ENCODE results near the gene IL27RA. TPM values are rescaled to one million over a fixed set of nuclear protein-coding genes. Genes with fewer than 3 reads are reported as not detected.

Gene IL27RA
- total RNA-seq, 5 donors from 2014 or later (not counting 1 experiment from before 2014, with no cell fraction given), result 44.2 to 82.4 (median 66.5) TPM

GRCh38 chr19:13996928-13997630 lies 34.5 kb upstream of the IL27RA start:
- Mint-ChIP-seq H3K27ac (no peak overlapping the region), H3K9me3 (peaks cover 0 to 4% (median 0%) of the 10 kb centered on the region in 3 donors), H3K27me3 (no peaks in the 10 kb centered on the region), H3K4me1 (peaks cover 31 to 44% (median 32%) of the 10 kb centered on the region in 3 donors), H3K36me3 (peaks cover 12% of the 10 kb centered on the region), H3K4me3 (no peak overlapping the region)
- ChIA-PET POLR2A (interaction anchor here in 1 of 2 donors (0.7 kb wide), 1 partner anchor 654 kb away, joined by 6 read pairs; no protein-coding TSS in a partner anchor), CTCF (no interaction called here)
- DNase-seq, result no peak
- no peak overlapping the region for H3K4me3 ChIP-seq (ENCODE audit: control insufficient read depth in 1 of 2, extremely low read depth in 1 of 2, low read length in 1 of 2)
- no peak overlapping the region for H3K27ac ChIP-seq (ENCODE audit: low read length)
- WGBS (ENCODE audit: insufficient coverage), result 97% methylated on average over 20 of the region's 22 CpGs
- peaks cover 19 to 40% of the 10 kb centered on the region in 2 experiments for H3K4me1 ChIP-seq (ENCODE audit: control insufficient read depth in 1 of 2, extremely low read depth in 1 of 2, insufficient read depth in 2 of 2, low read length in 2 of 2)
- H3K9me3 ChIP-seq, result no peaks in the 10 kb centered on the region
- H3K36me3 ChIP-seq (ENCODE audit: control insufficient read depth in 2 of 2, extremely low read depth in 1 of 2, insufficient read depth in 1 of 2, low read length in 1 of 2), result peaks cover 9 to 39% of the 10 kb centered on the region in 2 donors
- no peaks in the 10 kb centered on the region for H3K27me3 ChIP-seq (replicated peaks in 1 of 2; ENCODE audit: control insufficient read depth in 2 of 2, extremely low read depth in 1 of 2, insufficient read depth in 2 of 2, low read length in 1 of 2)
- no peak for ATAC-seq (replicated peaks in 1 of 4)

GRCh38 chr19:13997631-13997962 lies 34.0 kb upstream of the IL27RA start:
- DNase-seq (no peak), ATAC-seq (replicated peaks in 1 of 4) (no peak)
- H3K9me3 Mint-ChIP-seq, result peaks cover 0 to 4% (median 0%) of the 10 kb centered on the region in 3 donors
- H3K27me3 Mint-ChIP-seq, result no peaks in the 10 kb centered on the region
- Histone ChIP-seq H3K4me1 (ENCODE audit: control insufficient read depth in 1 of 2, extremely low read depth in 1 of 2, insufficient read depth in 2 of 2, low read length in 2 of 2) (peaks cover 23 to 43% of the 10 kb centered on the region in 2 experiments), H3K27me3 (replicated peaks in 1 of 2; ENCODE audit: control insufficient read depth in 2 of 2, extremely low read depth in 1 of 2, insufficient read depth in 2 of 2, low read length in 1 of 2) (no peaks in the 10 kb centered on the region), H3K4me3 (ENCODE audit: control insufficient read depth in 1 of 2, extremely low read depth in 1 of 2, low read length in 1 of 2) (no peak overlapping the region), H3K9me3 (no peaks in the 10 kb centered on the region), H3K27ac (ENCODE audit: low read length) (no peak overlapping the region), H3K36me3 (ENCODE audit: control insufficient read depth in 2 of 2, extremely low read depth in 1 of 2, insufficient read depth in 1 of 2, low read length in 1 of 2) (peaks cover 9 to 34% of the 10 kb centered on the region in 2 donors)
- peaks cover 32 to 49% (median 34%) of the 10 kb centered on the region in 3 donors for H3K4me1 Mint-ChIP-seq
- POLR2A ChIA-PET, result no interaction called here
- H3K36me3 Mint-ChIP-seq, result peaks cover 10% of the 10 kb centered on the region
- H3K27ac Mint-ChIP-seq, result no peak overlapping the region
- no CpG with 5 or more reads among the region's 6 CpGs for WGBS (ENCODE audit: insufficient coverage)
- CTCF ChIA-PET, result no interaction called here
- no peak overlapping the region for H3K4me3 Mint-ChIP-seq

GRCh38 chr19:13998426-13998825 lies 33.1 kb upstream of the IL27RA start:
- H3K36me3 Mint-ChIP-seq, result peaks cover 10% of the 10 kb centered on the region
- no peak for ATAC-seq (replicated peaks in 1 of 4)
- Histone ChIP-seq H3K4me3 (ENCODE audit: control insufficient read depth in 1 of 2, extremely low read depth in 1 of 2, low read length in 1 of 2) (no peak overlapping the region), H3K36me3 (ENCODE audit: control insufficient read depth in 2 of 2, extremely low read depth in 1 of 2, insufficient read depth in 1 of 2, low read length in 1 of 2) (peaks cover 9 to 26% of the 10 kb centered on the region in 2 donors), H3K4me1 (ENCODE audit: control insufficient read depth in 1 of 2, extremely low read depth in 1 of 2, insufficient read depth in 2 of 2, low read length in 2 of 2) (peaks cover 25 to 43% of the 10 kb centered on the region in 2 experiments), H3K27ac (ENCODE audit: low read length) (peak overlapping the region; percentile 44), H3K27me3 (replicated peaks in 1 of 2; ENCODE audit: control insufficient read depth in 2 of 2, extremely low read depth in 1 of 2, insufficient read depth in 2 of 2, low read length in 1 of 2) (no peaks in the 10 kb centered on the region), H3K9me3 (no peaks in the 10 kb centered on the region)
- ChIA-PET POLR2A (no interaction called here), CTCF (interaction anchor here (0.5 to 0.8 kb wide), 3 partner anchors 37 to 753 kb away, joined by 3 to 4 read pairs (median 3); no protein-coding TSS in a partner anchor)
- H3K9me3 Mint-ChIP-seq, result peaks cover 0 to 4% (median 0%) of the 10 kb centered on the region in 3 donors
- H3K27me3 Mint-ChIP-seq, result no peaks in the 10 kb centered on the region
- no peak overlapping the region for H3K4me3 Mint-ChIP-seq
- peak overlapping the region; percentile 81 to 82 for H3K27ac Mint-ChIP-seq
- 100% methylated on average over 1 of the region's 1 CpG for WGBS (ENCODE audit: insufficient coverage)
- peaks cover 39 to 54% (median 41%) of the 10 kb centered on the region in 3 donors for H3K4me1 Mint-ChIP-seq
- DNase-seq, result no peak

- Histone ChIP-seq H3K36me3 (ENCODE audit: control insufficient read depth in 2 of 2, extremely low read depth in 1 of 2, insufficient read depth in 1 of 2, low read length in 1 of 2) (peaks cover 9 to 22% of the 10 kb centered on the region in 2 donors), H3K27ac (ENCODE audit: low read length) (peak overlapping the region; percentile 44), H3K27me3 (replicated peaks in 1 of 2; ENCODE audit: control insufficient read depth in 2 of 2, extremely low read depth in 1 of 2, insufficient read depth in 2 of 2, low read length in 1 of 2) (no peaks in the 10 kb centered on the region), H3K9me3 (no peaks in the 10 kb centered on the region), H3K4me3 (ENCODE audit: control insufficient read depth in 1 of 2, extremely low read depth in 1 of 2, low read length in 1 of 2) (no peak overlapping the region), H3K4me1 (ENCODE audit: control insufficient read depth in 1 of 2, extremely low read depth in 1 of 2, insufficient read depth in 2 of 2, low read length in 2 of 2) (peaks cover 24 to 49% of the 10 kb centered on the region in 2 experiments)
- no peak for DNase-seq
- H3K36me3 Mint-ChIP-seq, result peaks cover 10% of the 10 kb centered on the region
- H3K27me3 Mint-ChIP-seq, result no peaks in the 10 kb centered on the region
- POLR2A ChIA-PET, result no interaction called here
- no peak overlapping the region for H3K4me3 Mint-ChIP-seq
- CTCF ChIA-PET, result interaction anchor here (0.5 to 0.8 kb wide), 3 partner anchors 37 to 754 kb away, joined by 3 to 4 read pairs (median 3); no protein-coding TSS in a partner anchor
- peaks cover 41 to 55% (median 43%) of the 10 kb centered on the region in 3 donors for H3K4me1 Mint-ChIP-seq
- peak overlapping the region; percentile 82 to 99 for H3K27ac Mint-ChIP-seq
- ATAC-seq (replicated peaks in 1 of 4), result no peak
- 100% methylated on average over 2 of the region's 3 CpGs for WGBS (ENCODE audit: insufficient coverage)
- peaks cover 0 to 4% (median 0%) of the 10 kb centered on the region in 3 donors for H3K9me3 Mint-ChIP-seq
Measured at GRCh38 chr19:13999085-13999484, 32.5 kb upstream of the IL27RA start.

GRCh38 chr19:14000691-14001375 lies 30.7 kb upstream of the IL27RA start:
- ChIA-PET POLR2A (no interaction called here), CTCF (interaction anchor here in 1 of 2 donors (0.6 kb wide), 1 partner anchor 29 kb away, joined by 5 read pairs; no protein-coding TSS in a partner anchor)
- H3K27me3 ChIP-seq (replicated peaks in 1 of 2; ENCODE audit: control insufficient read depth in 2 of 2, extremely low read depth in 1 of 2, insufficient read depth in 2 of 2, low read length in 1 of 2), result no peaks in the 10 kb centered on the region
- WGBS (ENCODE audit: insufficient coverage), result 67% methylated on average over 11 of the region's 13 CpGs
- ATAC-seq (replicated peaks in 1 of 4), result no peak
- Mint-ChIP-seq H3K27ac (peak overlapping the region; percentile 99), H3K4me3 (peak overlapping the region in 2 of 3 donors; percentile 11 to 74), H3K27me3 (no peaks in the 10 kb centered on the region), H3K4me1 (peaks cover 52 to 66% (median 56%) of the 10 kb centered on the region in 3 donors), H3K9me3 (peaks cover 0 to 4% (median 0%) of the 10 kb centered on the region in 3 donors), H3K36me3 (peaks cover 7% of the 10 kb centered on the region)
- no peak for DNase-seq
- peaks cover 9 to 15% of the 10 kb centered on the region in 2 donors for H3K36me3 ChIP-seq (ENCODE audit: control insufficient read depth in 2 of 2, extremely low read depth in 1 of 2, insufficient read depth in 1 of 2, low read length in 1 of 2)
- peaks cover 26 to 64% of the 10 kb centered on the region in 2 experiments for H3K4me1 ChIP-seq (ENCODE audit: control insufficient read depth in 1 of 2, extremely low read depth in 1 of 2, insufficient read depth in 2 of 2, low read length in 2 of 2)
- peak overlapping the region; percentile 100 for H3K27ac ChIP-seq (ENCODE audit: low read length)
- no peak overlapping the region for H3K4me3 ChIP-seq (ENCODE audit: control insufficient read depth in 1 of 2, extremely low read depth in 1 of 2, low read length in 1 of 2)
- no peaks in the 10 kb centered on the region for H3K9me3 ChIP-seq

- Mint-ChIP-seq H3K9me3 (peaks cover 0 to 4% (median 0%) of the 10 kb centered on the region in 3 donors), H3K4me1 (peaks cover 53 to 74% (median 63%) of the 10 kb centered on the region in 3 donors), H3K4me3 (peak overlapping the region; percentile 28 to 74 (median 57)), H3K36me3 (peaks cover 7% of the 10 kb centered on the region), H3K27ac (peak overlapping the region; percentile 99), H3K27me3 (no peaks in the 10 kb centered on the region)
- Histone ChIP-seq H3K4me3 (ENCODE audit: control insufficient read depth in 1 of 2, extremely low read depth in 1 of 2, low read length in 1 of 2) (no peak overlapping the region), H3K27ac (ENCODE audit: low read length) (peak overlapping the region; percentile 100), H3K4me1 (ENCODE audit: control insufficient read depth in 1 of 2, extremely low read depth in 1 of 2, insufficient read depth in 2 of 2, low read length in 2 of 2) (peaks cover 28 to 68% of the 10 kb centered on the region in 2 experiments), H3K36me3 (ENCODE audit: control insufficient read depth in 2 of 2, extremely low read depth in 1 of 2, insufficient read depth in 1 of 2, low read length in 1 of 2) (peaks cover 2 to 11% of the 10 kb centered on the region in 2 donors), H3K9me3 (no peaks in the 10 kb centered on the region), H3K27me3 (replicated peaks in 1 of 2; ENCODE audit: control insufficient read depth in 2 of 2, extremely low read depth in 1 of 2, insufficient read depth in 2 of 2, low read length in 1 of 2) (no peaks in the 10 kb centered on the region)
- ChIA-PET CTCF (interaction anchor here in 1 of 2 donors (1.4 kb wide), 1 partner anchor 16 kb away, joined by 5 read pairs; no protein-coding TSS in a partner anchor), POLR2A (interaction anchor here (0.6 to 0.7 kb wide), 3 partner anchors 88 to 379 kb away, joined by 3 to 12 read pairs (median 5); partner anchors contain the start of gene PRKACA (in 1 of the 2))
- DNase-seq (peak in 7 of 35 experiments; percentile 24 to 74 (median 28)), ATAC-seq (replicated peaks in 1 of 4) (no peak)
- WGBS (ENCODE audit: insufficient coverage), result 12% methylated on average over 5 of the region's 13 CpGs
Measured at GRCh38 chr19:14002571-14003250, 28.9 kb upstream of the IL27RA start.
